Measurements from ENCODE around the gene LSAMP.
A peak's percentile ranks its signal among the peaks of the same experiment; 100 is the strongest.

The LSAMP gene

GRCh38 chr3:116267116-116267515 lies 178.2 kb downstream of the LSAMP start:
- ChIA-PET POLR2A (no interaction called here), CTCF (no interaction called here)
- no peak for TF ChIP-seq CTCF (IDR thresholded peaks at IDR 0.05; ENCODE audit: insufficient read depth, low read length, missing control alignments)
- DNase-seq (ENCODE audit: low read depth, low spot score) = no peak
- no peak overlapping the region for H3K4me3 ChIP-seq (ENCODE audit: low read depth, low read length)

GRCh38 chr3:116265976-116266584 lies 179.2 kb downstream of the LSAMP start:
- POLR2A ChIA-PET = no interaction called here
- CTCF ChIA-PET = no interaction called here
- no peak overlapping the region for H3K4me3 ChIP-seq (ENCODE audit: low read depth, low read length)
- no peak for DNase-seq (ENCODE audit: low read depth, low spot score)
- TF ChIP-seq CTCF (IDR thresholded peaks at IDR 0.05; ENCODE audit: insufficient read depth, low read length, missing control alignments) = no peak

DNA sequence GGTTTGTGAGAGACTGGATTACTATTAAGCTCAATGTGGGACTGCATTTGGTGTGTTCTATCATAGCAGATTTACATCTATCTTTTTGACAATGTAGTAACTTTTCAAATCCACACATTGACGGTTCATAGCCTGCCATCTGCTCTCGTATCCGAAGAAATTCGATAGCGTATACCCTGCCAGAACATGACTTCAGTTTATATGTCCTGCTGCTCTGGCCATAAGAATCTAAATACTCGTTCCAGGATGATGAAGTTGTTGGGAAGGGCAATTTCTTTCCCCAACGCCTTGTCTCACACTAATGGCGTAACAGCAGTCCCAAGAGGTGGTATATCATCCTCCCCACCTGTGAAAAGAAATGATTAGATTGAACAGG lies 180.0 kb downstream of the LSAMP start:
- DNase-seq (ENCODE audit: low read depth, low spot score) = no peak
- no peak for TF ChIP-seq CTCF (IDR thresholded peaks at IDR 0.05; ENCODE audit: insufficient read depth, low read length, missing control alignments)
- ChIA-PET POLR2A (no interaction called here), CTCF (no interaction called here)
- no peak overlapping the region for H3K4me3 ChIP-seq (ENCODE audit: low read depth, low read length)

DNA sequence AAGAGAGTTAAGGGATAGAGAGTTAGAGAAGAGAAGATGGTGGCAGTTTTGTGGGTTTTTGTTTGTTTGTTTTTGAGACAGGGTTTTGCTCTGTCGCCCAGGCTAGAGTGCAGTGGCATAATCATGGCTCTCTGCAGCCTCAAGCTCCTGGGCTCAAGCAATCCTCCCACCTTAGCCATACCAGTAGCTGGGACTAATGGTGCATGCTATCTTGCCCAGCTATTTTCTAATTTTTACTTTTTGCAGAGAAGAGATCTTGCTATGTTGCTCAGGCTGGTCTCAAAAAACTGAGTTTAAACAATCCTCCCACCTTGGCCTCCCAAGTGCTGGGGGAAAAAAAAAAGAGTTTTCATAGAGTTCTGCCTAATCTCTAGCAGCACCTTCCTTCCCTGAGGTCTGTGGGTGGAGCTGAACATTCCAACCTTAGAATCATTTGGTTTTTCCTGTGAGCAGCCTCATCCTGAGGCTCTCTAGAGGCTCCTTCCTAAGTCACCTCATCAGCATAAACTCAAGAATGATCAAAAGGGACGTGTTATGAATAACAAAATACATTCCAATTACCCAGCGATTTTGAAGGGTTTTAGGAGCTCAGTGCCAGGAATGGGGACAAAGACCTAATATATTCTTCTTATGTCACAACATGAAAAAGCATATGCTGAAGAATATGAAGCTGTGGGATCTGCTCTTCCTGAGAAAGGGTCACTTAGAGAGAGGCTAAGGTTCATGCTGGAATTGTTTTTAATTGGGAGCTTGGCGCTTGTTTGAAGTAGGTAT lies 180.6 kb downstream of the LSAMP start:
- TF ChIP-seq CTCF (IDR thresholded peaks at IDR 0.05; ENCODE audit: insufficient read depth, low read length, missing control alignments) = no peak
- CTCF ChIA-PET = no interaction called here
- H3K4me3 ChIP-seq (ENCODE audit: low read depth, low read length) = no peak overlapping the region
- POLR2A ChIA-PET = no interaction called here
- no peak for DNase-seq (ENCODE audit: low read depth, low spot score)

DNA sequence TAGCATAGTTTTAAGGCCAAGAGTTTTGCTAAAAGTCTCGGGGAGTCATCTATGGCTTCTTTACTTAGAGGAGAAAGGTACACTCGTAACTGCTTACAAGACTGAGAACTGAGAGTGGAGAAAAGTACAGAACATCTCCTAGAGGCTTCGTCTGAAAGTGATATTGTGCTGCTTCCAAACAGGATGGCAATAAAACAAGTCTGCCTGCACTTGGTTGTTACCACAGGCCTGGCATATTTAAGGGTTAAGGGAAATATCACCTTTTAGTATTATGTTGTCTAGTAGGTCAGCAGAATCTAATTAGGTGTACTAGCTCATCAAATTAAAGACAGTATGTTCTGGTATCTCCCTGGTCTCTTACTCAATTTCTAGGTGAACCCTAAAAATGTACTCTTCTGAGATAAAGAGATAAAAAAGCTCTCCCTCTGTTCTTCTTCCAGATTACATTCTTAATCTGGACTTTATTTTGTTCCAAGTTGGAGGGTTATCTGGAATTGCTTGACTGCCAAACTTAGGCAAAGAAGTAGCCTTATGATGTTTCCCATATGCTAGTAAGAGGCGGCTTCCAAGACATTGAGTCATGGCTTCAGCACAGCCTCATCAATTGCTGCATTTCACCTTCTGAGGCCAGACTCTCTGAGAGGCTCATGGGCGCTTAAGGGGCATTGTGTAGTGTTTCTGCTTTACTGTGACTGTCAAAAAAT lies 181.3 kb downstream of the LSAMP start:
- ChIA-PET POLR2A (no interaction called here), CTCF (no interaction called here)
- no peak for TF ChIP-seq CTCF (IDR thresholded peaks at IDR 0.05; ENCODE audit: insufficient read depth, low read length, missing control alignments)
- DNase-seq (ENCODE audit: low read depth, low spot score) = peak; percentile 17
- H3K4me3 ChIP-seq (ENCODE audit: low read depth, low read length) = no peak overlapping the region

GRCh38 chr3:116260491-116260890 lies 184.8 kb downstream of the LSAMP start:
- TF ChIP-seq CTCF (IDR thresholded peaks at IDR 0.05; ENCODE audit: insufficient read depth, low read length, missing control alignments) = no peak
- DNase-seq (ENCODE audit: low read depth, low spot score) = no peak
- CTCF ChIA-PET = no interaction called here
- no peak overlapping the region for H3K4me3 ChIP-seq (ENCODE audit: low read depth, low read length)
- POLR2A ChIA-PET = no interaction called here
